Nephron progenitor cell (in vitro differentiated cells): Measurements from ENCODE around the gene KCNQ1.

Experiments
- DNase-seq: peaks from one replicate; pipeline ENCODE4 v3.0.0; 2021
- H3K27ac Mint-ChIP-seq: 2 replicates; pipeline ENCODE4 v1.8.0; 2021; ENCODE audit warnings: mild to moderate bottlenecking, moderate library complexity, mixed read lengths
- H3K27me3 Mint-ChIP-seq: 2 replicates; pipeline ENCODE4 v1.8.0; 2021; ENCODE audit warnings: mild to moderate bottlenecking, low read depth, mixed read lengths; ENCODE audit not compliant: poor library complexity
- H3K36me3 Mint-ChIP-seq: 2 replicates; pipeline ENCODE4 v1.8.0; 2021; ENCODE audit warnings: low read depth, mixed read lengths
- H3K4me1 Mint-ChIP-seq: 2 replicates; pipeline ENCODE4 v1.8.0; 2021; ENCODE audit warnings: mixed read lengths
- H3K4me3 Mint-ChIP-seq: 2 replicates; pipeline ENCODE4 v1.8.0; 2021; ENCODE audit warnings: mild to moderate bottlenecking, moderate library complexity, mixed read lengths
- H3K9me3 Mint-ChIP-seq: 2 replicates; pipeline ENCODE4 v1.8.0; 2021; ENCODE audit warnings: mild to moderate bottlenecking, moderate library complexity, mixed read lengths
- TF ChIP-seq, protein P1 (sequence below): fragments of 200-600 bp; sonication (generic); IDR thresholded peaks from 2 replicates; pipeline ENCODE4 v1.5.0; 2021; ENCODE audit warnings: antibody characterized with exemption

The KCNQ1 gene

DNA sequence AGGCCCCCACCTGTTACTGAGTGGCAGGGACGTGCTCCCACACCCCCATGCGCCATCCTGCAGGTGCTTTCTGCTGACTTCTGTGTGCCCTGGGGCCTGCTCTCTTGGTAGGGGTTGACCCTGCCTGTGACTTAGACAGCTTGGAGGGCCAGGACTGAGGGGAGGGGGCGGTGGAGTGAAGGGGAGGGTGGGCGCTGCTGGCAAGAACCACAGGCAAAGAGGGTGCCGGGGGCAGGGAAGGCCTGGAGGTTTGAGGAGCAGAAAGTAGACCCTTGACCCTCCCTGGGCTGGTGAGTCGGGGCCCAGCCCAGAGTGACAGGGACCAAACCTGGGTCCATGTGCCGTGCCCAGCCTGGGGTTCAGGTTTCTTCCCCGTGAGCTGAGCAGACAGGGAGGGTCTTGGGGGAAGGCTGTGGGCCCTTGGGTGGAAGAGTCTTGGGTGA, 17.8 kb downstream of the KCNQ1 start:
- Mint-ChIP-seq H3K9me3 (no peaks in the 10 kb centered on the region), H3K4me1 (no peaks in the 10 kb centered on the region), H3K36me3 (no peaks in the 10 kb centered on the region), H3K27ac (no peak overlapping the region), H3K4me3 (no peak overlapping the region), H3K27me3 (peaks cover 17% of the 10 kb centered on the region)
- TF ChIP-seq, protein P1, sequence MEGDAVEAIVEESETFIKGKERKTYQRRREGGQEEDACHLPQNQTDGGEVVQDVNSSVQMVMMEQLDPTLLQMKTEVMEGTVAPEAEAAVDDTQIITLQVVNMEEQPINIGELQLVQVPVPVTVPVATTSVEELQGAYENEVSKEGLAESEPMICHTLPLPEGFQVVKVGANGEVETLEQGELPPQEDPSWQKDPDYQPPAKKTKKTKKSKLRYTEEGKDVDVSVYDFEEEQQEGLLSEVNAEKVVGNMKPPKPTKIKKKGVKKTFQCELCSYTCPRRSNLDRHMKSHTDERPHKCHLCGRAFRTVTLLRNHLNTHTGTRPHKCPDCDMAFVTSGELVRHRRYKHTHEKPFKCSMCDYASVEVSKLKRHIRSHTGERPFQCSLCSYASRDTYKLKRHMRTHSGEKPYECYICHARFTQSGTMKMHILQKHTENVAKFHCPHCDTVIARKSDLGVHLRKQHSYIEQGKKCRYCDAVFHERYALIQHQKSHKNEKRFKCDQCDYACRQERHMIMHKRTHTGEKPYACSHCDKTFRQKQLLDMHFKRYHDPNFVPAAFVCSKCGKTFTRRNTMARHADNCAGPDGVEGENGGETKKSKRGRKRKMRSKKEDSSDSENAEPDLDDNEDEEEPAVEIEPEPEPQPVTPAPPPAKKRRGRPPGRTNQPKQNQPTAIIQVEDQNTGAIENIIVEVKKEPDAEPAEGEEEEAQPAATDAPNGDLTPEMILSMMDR: no peak
- DNase-seq: no peak

DNA sequence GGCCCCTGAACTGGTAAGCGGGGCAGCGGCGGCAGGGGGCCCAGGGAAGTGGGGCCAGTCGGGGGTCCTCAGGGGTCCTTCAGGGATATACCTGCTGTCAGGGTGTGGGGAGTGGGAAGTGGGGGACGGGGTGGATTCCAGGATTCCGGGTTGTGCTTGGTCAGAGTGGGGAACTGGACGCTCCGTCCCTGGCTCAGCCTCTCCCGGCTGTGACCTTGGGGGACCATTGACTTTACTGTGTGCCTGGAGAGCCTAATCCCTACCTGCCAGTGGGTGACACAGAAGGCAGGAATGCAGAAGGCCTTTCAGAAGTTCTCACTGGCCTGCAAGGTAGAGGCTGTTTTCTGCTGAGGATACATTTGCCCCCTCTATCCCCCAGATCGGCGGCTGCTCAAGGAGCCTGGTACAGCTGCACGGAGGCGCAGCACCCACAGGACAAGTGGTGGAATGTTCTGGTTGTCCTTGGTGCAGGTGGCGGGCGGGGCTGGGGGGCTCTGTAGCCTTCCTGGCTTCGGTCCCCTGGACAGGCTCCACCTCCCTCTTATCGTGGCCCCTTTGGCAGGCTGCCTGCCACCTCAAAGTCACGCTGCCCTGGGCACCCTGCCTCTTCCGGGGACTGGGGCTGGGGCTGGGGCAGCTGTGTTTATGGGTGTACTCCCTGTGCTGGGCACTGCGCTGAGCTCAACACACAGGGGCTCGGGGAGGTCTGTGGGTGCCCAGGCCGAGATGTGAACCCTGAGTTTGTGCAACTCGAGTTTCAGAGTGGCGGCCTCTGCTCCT, 18.4 kb downstream of the KCNQ1 start:
- DNase-seq: no peak

DNA sequence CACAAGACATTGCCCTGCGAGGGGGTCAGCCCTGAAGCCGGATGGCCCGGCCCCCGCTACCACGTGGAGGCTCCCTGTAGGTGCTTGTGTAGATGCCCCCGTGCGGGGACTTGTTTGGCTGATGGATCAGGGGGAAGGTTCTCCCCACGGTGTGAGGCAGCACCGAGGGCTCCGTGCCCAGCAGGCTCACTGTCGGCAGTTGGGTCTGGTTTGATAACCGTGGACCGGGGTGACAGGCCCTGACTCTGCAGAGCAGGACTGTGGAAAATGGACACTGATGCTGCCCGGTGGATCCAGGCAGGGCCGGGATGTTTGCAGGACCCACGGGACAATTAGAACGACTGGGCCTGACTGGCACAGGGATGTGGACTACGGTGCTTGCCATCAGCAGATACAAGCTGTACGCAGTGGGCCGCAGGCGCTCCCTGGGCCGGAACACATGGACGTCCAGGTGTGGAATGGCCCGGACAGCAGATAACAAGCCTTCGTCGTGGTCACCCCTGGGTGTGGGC, 19.0 kb downstream of the KCNQ1 start:
- Mint-ChIP-seq H3K36me3 (no peaks in the 10 kb centered on the region), H3K4me1 (no peaks in the 10 kb centered on the region), H3K9me3 (no peaks in the 10 kb centered on the region), H3K4me3 (no peak overlapping the region), H3K27ac (no peak overlapping the region), H3K27me3 (peaks cover 10% of the 10 kb centered on the region)
- no peak for DNase-seq
- TF ChIP-seq, protein P1: no peak

More for the DNA sequence above, 18.4 kb downstream of the KCNQ1 start:
- Mint-ChIP-seq H3K9me3 (no peaks in the 10 kb centered on the region), H3K27ac (no peak overlapping the region), H3K4me1 (no peaks in the 10 kb centered on the region), H3K4me3 (no peak overlapping the region), H3K36me3 (no peaks in the 10 kb centered on the region), H3K27me3 (peaks cover 11% of the 10 kb centered on the region)
- TF ChIP-seq, protein P1: no peak

DNA sequence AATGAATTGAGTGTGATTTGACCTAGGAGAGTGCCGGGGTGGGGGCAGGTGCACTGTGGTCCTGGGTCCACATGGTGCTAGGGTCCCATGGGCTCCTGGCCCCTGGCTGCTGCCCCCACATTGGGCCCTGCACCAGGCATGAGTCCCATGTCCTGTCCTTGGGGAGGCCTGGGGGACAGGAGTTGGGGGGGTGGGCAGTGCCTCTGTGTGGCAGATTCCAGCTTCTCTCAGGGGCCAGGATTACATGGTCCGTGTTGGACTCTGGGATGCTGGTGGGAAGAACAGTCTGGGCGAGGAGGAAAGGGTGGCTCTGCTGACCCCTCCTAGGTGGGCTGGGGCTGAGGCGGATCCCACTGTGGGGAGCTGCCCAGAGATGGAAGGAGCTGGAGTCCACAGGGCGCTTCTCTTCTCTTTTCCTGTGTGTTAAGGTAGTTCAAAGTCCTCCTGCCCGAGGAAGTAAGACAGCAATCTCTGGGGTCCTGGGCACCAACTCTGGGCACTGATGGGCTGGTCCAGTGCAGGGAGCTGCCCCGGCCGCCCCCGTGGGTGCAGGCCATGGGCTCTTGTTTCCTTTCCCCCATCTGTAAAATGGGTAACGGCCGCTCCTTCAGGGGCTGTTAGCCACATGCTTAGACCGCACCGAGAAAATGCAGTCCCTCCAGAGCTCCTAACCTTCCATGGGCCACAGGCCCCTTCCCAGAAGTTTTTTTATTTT, 19.8 kb downstream of the KCNQ1 start:
- H3K27me3 Mint-ChIP-seq: peaks cover 13% of the 10 kb centered on the region
- H3K9me3 Mint-ChIP-seq: no peaks in the 10 kb centered on the region
- H3K4me3 Mint-ChIP-seq: no peak overlapping the region
- no peak overlapping the region for H3K27ac Mint-ChIP-seq
- TF ChIP-seq, protein P1: no peak
- no peaks in the 10 kb centered on the region for H3K36me3 Mint-ChIP-seq
- no peak for DNase-seq
- H3K4me1 Mint-ChIP-seq: no peaks in the 10 kb centered on the region

DNA sequence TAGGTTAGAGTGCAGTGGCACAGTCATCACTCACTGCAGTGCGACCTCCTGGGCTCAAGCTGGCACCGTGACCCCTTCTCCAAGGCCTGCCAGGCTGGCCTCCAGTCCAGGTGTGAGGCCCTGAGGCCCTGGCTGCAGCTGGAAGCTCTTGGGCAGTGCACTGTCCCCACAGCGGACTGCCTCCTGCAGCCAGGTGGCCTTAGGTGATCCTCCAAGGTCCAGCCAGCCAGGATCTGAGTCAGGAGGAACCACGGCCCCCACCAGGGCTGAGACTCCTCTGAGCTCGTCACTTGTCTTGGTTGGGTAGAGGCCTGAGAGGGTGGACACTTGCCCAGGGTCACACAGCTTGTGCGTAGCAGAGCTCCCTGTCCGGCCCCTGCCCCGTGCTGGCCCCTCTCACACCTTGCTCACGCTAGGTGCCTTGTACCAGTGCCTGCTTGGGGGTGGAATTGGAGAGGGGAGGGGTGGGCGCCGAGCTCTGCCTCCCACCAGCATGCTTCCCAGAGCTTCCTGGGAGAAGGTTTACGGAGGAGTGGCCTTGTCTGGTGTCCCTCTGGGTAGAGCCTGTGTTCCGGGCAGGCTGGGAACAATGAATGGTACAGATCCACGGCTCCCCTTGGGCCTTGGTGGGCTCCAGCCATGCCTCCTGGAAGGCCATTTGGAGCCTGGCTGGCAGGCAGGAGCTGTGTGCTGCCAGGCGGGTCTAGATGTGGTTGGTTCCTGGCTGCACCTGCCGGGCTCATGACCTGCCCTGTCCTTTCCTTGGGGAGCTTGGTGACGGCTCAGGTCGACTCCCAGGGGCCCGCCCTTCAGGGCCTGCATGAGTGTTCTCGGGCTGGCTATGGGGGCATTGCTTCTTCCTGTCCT, 20.6 kb downstream of the KCNQ1 start:
- Mint-ChIP-seq H3K9me3 (no peaks in the 10 kb centered on the region), H3K4me1 (no peaks in the 10 kb centered on the region), H3K27me3 (peaks cover 22% of the 10 kb centered on the region), H3K27ac (no peak overlapping the region), H3K36me3 (no peaks in the 10 kb centered on the region), H3K4me3 (no peak overlapping the region)
- DNase-seq: no peak
- TF ChIP-seq, protein P1: no peak
